ENCODE results near the gene TIAM1.

GRCh38 chr21:31335957-31336738 lies 7.9 kb downstream of the TIAM1 start:
- TF ChIP-seq CTCF (IDR thresholded peaks at IDR 0.05) (no peak), POLR2A (IDR thresholded peaks at IDR 0.05) (no peak)

All from prostate gland (tissue), 2 donors.